Measurements from ENCODE around the gene GMPPB. TPM values are rescaled to one million over a fixed set of nuclear protein-coding genes. Genes with fewer than 3 reads are reported as not detected.
"Not testable (repeated sequence)": the region's sequence is repeated elsewhere in the genome, so short reads cannot be mapped to it uniquely, and the experiment has no call there.

GMPPB gene
- total RNA-seq, 4 donors from 2014 or later: 28.5 to 85.6 (median 57.7) TPM

GRCh38 chr3:49756036-49756435 lies 32.3 kb upstream of the GMPPB start:
- no peaks in the 10 kb centered on the region for H3K9me3 ChIP-seq
- no peaks in the 10 kb centered on the region for H3K36me3 ChIP-seq
- 62 to 77% methylated on average over 1 of the region's 1 CpG for WGBS, 2 donors
- no peaks in the 10 kb centered on the region for H3K27me3 ChIP-seq
- TF ChIP-seq CTCF (IDR thresholded peaks at IDR 0.05) (no peak), POLR2A (IDR thresholded peaks at IDR 0.05) (no peak)
- H3K27ac ChIP-seq: no peak overlapping the region
- H3K4me1 ChIP-seq: peaks cover 4 to 8% of the 10 kb centered on the region in 2 donors
- DNase-seq: no peak
- no peak overlapping the region for H3K4me3 ChIP-seq (replicated peaks in 1 of 3)
- intact Hi-C loops (cut with DNase I): no loop called here

GRCh38 chr3:49754536-49754935 lies 30.8 kb upstream of the GMPPB start:
- intact Hi-C loops (cut with DNase I): no loop called here

GRCh38 chr3:49751501-49751900 lies 27.8 kb upstream of the GMPPB start:
- no peak overlapping the region for H3K27ac ChIP-seq
- intact Hi-C loops (cut with DNase I): no loop called here
- peaks cover 4 to 8% of the 10 kb centered on the region in 2 donors for H3K4me1 ChIP-seq
- H3K9me3 ChIP-seq: no peaks in the 10 kb centered on the region
- TF ChIP-seq CTCF (IDR thresholded peaks at IDR 0.05) (no peak), POLR2A (IDR thresholded peaks at IDR 0.05) (no peak)
- H3K36me3 ChIP-seq: no peaks in the 10 kb centered on the region
- no peak overlapping the region for H3K4me3 ChIP-seq (replicated peaks in 1 of 3)
- no peak for DNase-seq
- WGBS, 2 donors: 93 to 98% methylated on average over 4 of the region's 4 CpGs
- H3K27me3 ChIP-seq: no peaks in the 10 kb centered on the region

More at GRCh38 chr3:49754536-49754935, 30.8 kb upstream of the GMPPB start:
- WGBS, 2 donors: 97 to 100% methylated on average over 1 of the region's 1 CpG
- H3K4me3 ChIP-seq (replicated peaks in 1 of 3): no peak overlapping the region
- H3K27me3 ChIP-seq: no peaks in the 10 kb centered on the region
- DNase-seq: no peak
- TF ChIP-seq POLR2A (IDR thresholded peaks at IDR 0.05) (no peak), CTCF (IDR thresholded peaks at IDR 0.05) (no peak)
- no peak overlapping the region for H3K27ac ChIP-seq
- H3K9me3 ChIP-seq: no peaks in the 10 kb centered on the region
- H3K4me1 ChIP-seq: peaks cover 4 to 8% of the 10 kb centered on the region in 2 donors
- H3K36me3 ChIP-seq: no peaks in the 10 kb centered on the region

- Histone ChIP-seq H3K9me3 (no peaks in the 10 kb centered on the region), H3K4me1 (peaks cover 1 to 8% of the 10 kb centered on the region in 2 donors)
Observed at GRCh38 chr3:49750056-49750455, 26.3 kb upstream of the GMPPB start.

GRCh38 chr3:49748874-49749273 lies 25.1 kb upstream of the GMPPB start:
- H3K9me3 ChIP-seq; intact Hi-C loops (cut with DNase I); DNase-seq; H3K27ac ChIP-seq; H3K4me1 ChIP-seq; H3K4me3 ChIP-seq (replicated peaks in 1 of 3); H3K36me3 ChIP-seq; H3K27me3 ChIP-seq: not testable (repeated sequence)
- WGBS, 2 donors: 64 to 80% methylated on average over 5 of the region's 5 CpGs

More at GRCh38 chr3:49750056-49750455, 26.3 kb upstream of the GMPPB start:
- Histone ChIP-seq H3K27me3 (no peaks in the 10 kb centered on the region), H3K36me3 (no peaks in the 10 kb centered on the region), H3K27ac (no peak overlapping the region), H3K4me3 (replicated peaks in 1 of 3) (no peak overlapping the region)
- 95% methylated on average over 4 of the region's 4 CpGs for whole genome bisulfite sequencing, 2 donors
- no peak for DNase-seq
- intact Hi-C loops (cut with DNase I): no loop called here
- TF ChIP-seq POLR2A (IDR thresholded peaks at IDR 0.05): no peak
- no peak for TF ChIP-seq CTCF (IDR thresholded peaks at IDR 0.05)

All from thyroid gland (tissue), 4 donors.